ENCODE results near the gene DCDC2C.

Gene DCDC2C

GRCh38 chr2:3665886-3666612, 37.3 kb upstream of the DCDC2C start:
- no peak overlapping the region for H3K9ac ChIP-seq (ENCODE audit: low read depth, low read length)
- no peaks in the 10 kb centered on the region for H3K36me3 ChIP-seq (ENCODE audit: insufficient read depth, low read length)
- H3K4me1 ChIP-seq (ENCODE audit: insufficient read depth, low read length), result peaks cover 8% of the 10 kb centered on the region
- no peaks in the 10 kb centered on the region for H3K9me3 ChIP-seq (ENCODE audit: control insufficient read depth, insufficient read depth, low read length)

GRCh38 chr2:3666613-3666975, 36.8 kb upstream of the DCDC2C start:
- H3K9ac ChIP-seq (ENCODE audit: low read depth, low read length), result no peak overlapping the region

GRCh38 chr2:3667151-3667631, 36.2 kb upstream of the DCDC2C start:
- Histone ChIP-seq H3K4me1 (ENCODE audit: insufficient read depth, low read length) (no peaks in the 10 kb centered on the region; the same call in 1 of the 2 replicates), H3K9me3 (ENCODE audit: control insufficient read depth, insufficient read depth, low read length) (no peaks in the 10 kb centered on the region), H3K36me3 (ENCODE audit: insufficient read depth, low read length) (no peaks in the 10 kb centered on the region), H3K9ac (ENCODE audit: low read depth, low read length) (no peak overlapping the region)

More at GRCh38 chr2:3666613-3666975, 36.8 kb upstream of the DCDC2C start:
- no peaks in the 10 kb centered on the region for H3K9me3 ChIP-seq (ENCODE audit: control insufficient read depth, insufficient read depth, low read length)
- H3K36me3 ChIP-seq (ENCODE audit: insufficient read depth, low read length), result no peaks in the 10 kb centered on the region
- H3K4me1 ChIP-seq (ENCODE audit: insufficient read depth, low read length), result peaks cover 3% of the 10 kb centered on the region

- no peak overlapping the region for H3K9ac ChIP-seq (ENCODE audit: low read depth, low read length)
- H3K36me3 ChIP-seq (ENCODE audit: insufficient read depth, low read length), result no peaks in the 10 kb centered on the region
- no peaks in the 10 kb centered on the region; the same call in 1 of the 2 replicates for H3K4me1 ChIP-seq (ENCODE audit: insufficient read depth, low read length)
- H3K9me3 ChIP-seq (ENCODE audit: control insufficient read depth, insufficient read depth, low read length), result no peaks in the 10 kb centered on the region
These were observed 33.7 kb upstream of the DCDC2C start for GRCh38 chr2:3669656-3670055.

- Histone ChIP-seq H3K9me3 (ENCODE audit: control insufficient read depth, insufficient read depth, low read length) (no peaks in the 10 kb centered on the region), H3K36me3 (ENCODE audit: insufficient read depth, low read length) (no peaks in the 10 kb centered on the region), H3K4me1 (ENCODE audit: insufficient read depth, low read length) (no peaks in the 10 kb centered on the region), H3K9ac (ENCODE audit: low read depth, low read length) (no peak overlapping the region)
These were observed 33.0 kb upstream of the DCDC2C start for GRCh38 chr2:3670376-3670775.

GRCh38 chr2:3670941-3671340, 32.4 kb upstream of the DCDC2C start:
- no peaks in the 10 kb centered on the region for H3K36me3 ChIP-seq (ENCODE audit: insufficient read depth, low read length)
- H3K4me1 ChIP-seq (ENCODE audit: insufficient read depth, low read length), result no peaks in the 10 kb centered on the region

GRCh38 chr2:3672861-3673678, 30.3 kb upstream of the DCDC2C start:
- Histone ChIP-seq H3K4me1 (ENCODE audit: insufficient read depth, low read length) (no peaks in the 10 kb centered on the region), H3K9ac (ENCODE audit: low read depth, low read length) (no peak overlapping the region), H3K36me3 (ENCODE audit: insufficient read depth, low read length) (no peaks in the 10 kb centered on the region), H3K9me3 (ENCODE audit: control insufficient read depth, insufficient read depth, low read length) (no peaks in the 10 kb centered on the region)

More at GRCh38 chr2:3670941-3671340, 32.4 kb upstream of the DCDC2C start:
- Histone ChIP-seq H3K9me3 (ENCODE audit: control insufficient read depth, insufficient read depth, low read length) (no peaks in the 10 kb centered on the region), H3K9ac (ENCODE audit: low read depth, low read length) (no peak overlapping the region)

- no peaks in the 10 kb centered on the region for H3K36me3 ChIP-seq (ENCODE audit: insufficient read depth, low read length)
- H3K9me3 ChIP-seq (ENCODE audit: control insufficient read depth, insufficient read depth, low read length), result no peaks in the 10 kb centered on the region
- H3K9ac ChIP-seq (ENCODE audit: low read depth, low read length), result no peak overlapping the region
- H3K4me1 ChIP-seq (ENCODE audit: insufficient read depth, low read length), result no peaks in the 10 kb centered on the region
These were observed 29.1 kb upstream of the DCDC2C start for GRCh38 chr2:3674066-3674845.

- H3K36me3 ChIP-seq (ENCODE audit: insufficient read depth, low read length), result no peaks in the 10 kb centered on the region
- H3K4me1 ChIP-seq (ENCODE audit: insufficient read depth, low read length), result no peaks in the 10 kb centered on the region
- H3K9ac ChIP-seq (ENCODE audit: low read depth, low read length), result no peak overlapping the region
- no peaks in the 10 kb centered on the region for H3K9me3 ChIP-seq (ENCODE audit: control insufficient read depth, insufficient read depth, low read length)
These were observed 27.7 kb upstream of the DCDC2C start for GRCh38 chr2:3675687-3676086.

GRCh38 chr2:3677436-3677835, 25.9 kb upstream of the DCDC2C start:
- Histone ChIP-seq H3K36me3 (ENCODE audit: insufficient read depth, low read length) (no peaks in the 10 kb centered on the region), H3K9ac (ENCODE audit: low read depth, low read length) (no peak overlapping the region), H3K9me3 (ENCODE audit: control insufficient read depth, insufficient read depth, low read length) (no peaks in the 10 kb centered on the region), H3K4me1 (ENCODE audit: insufficient read depth, low read length) (no peaks in the 10 kb centered on the region)

GRCh38 chr2:3678212-3678611, 25.2 kb upstream of the DCDC2C start:
- H3K9me3 ChIP-seq (ENCODE audit: control insufficient read depth, insufficient read depth, low read length), result no peaks in the 10 kb centered on the region
- no peaks in the 10 kb centered on the region for H3K4me1 ChIP-seq (ENCODE audit: insufficient read depth, low read length)
- H3K9ac ChIP-seq (ENCODE audit: low read depth, low read length), result no peak overlapping the region
- no peaks in the 10 kb centered on the region for H3K36me3 ChIP-seq (ENCODE audit: insufficient read depth, low read length)

- Histone ChIP-seq H3K4me1 (ENCODE audit: insufficient read depth, low read length) (no peaks in the 10 kb centered on the region), H3K9me3 (ENCODE audit: control insufficient read depth, insufficient read depth, low read length) (no peaks in the 10 kb centered on the region), H3K9ac (ENCODE audit: low read depth, low read length) (no peak overlapping the region), H3K36me3 (ENCODE audit: insufficient read depth, low read length) (no peaks in the 10 kb centered on the region; the same call in 1 of the 2 replicates)
These were observed 24.2 kb upstream of the DCDC2C start for GRCh38 chr2:3679180-3679579.

- no peak overlapping the region for H3K9ac ChIP-seq (ENCODE audit: low read depth, low read length)
- H3K36me3 ChIP-seq (ENCODE audit: insufficient read depth, low read length), result no peaks in the 10 kb centered on the region; the same call in 1 of the 2 replicates
- no peaks in the 10 kb centered on the region for H3K4me1 ChIP-seq (ENCODE audit: insufficient read depth, low read length)
- H3K9me3 ChIP-seq (ENCODE audit: control insufficient read depth, insufficient read depth, low read length), result no peaks in the 10 kb centered on the region
These were observed 23.6 kb upstream of the DCDC2C start for GRCh38 chr2:3679616-3680393.
